Smooth muscle cell of the brain vasculature (primary cell): Measurements from ENCODE around the gene AP2M1.

Experiments used
- DNase-seq: peaks from one replicate; pipeline ENCODE4 v3.0.0-alpha.2; 2012; ENCODE audit warnings: low read depth, low spot score

AP2M1 gene

GRCh38 chr3:184180165-184180564 lies 5.5 kb downstream of the AP2M1 start:
- no peak for DNase-seq

- DNase-seq, result no peak
These were observed 6.9 kb downstream of the AP2M1 start for GRCh38 chr3:184181596-184181995.

GRCh38 chr3:184183679-184184078 lies 9.0 kb downstream of the AP2M1 start:
- no peak for DNase-seq

DNA sequence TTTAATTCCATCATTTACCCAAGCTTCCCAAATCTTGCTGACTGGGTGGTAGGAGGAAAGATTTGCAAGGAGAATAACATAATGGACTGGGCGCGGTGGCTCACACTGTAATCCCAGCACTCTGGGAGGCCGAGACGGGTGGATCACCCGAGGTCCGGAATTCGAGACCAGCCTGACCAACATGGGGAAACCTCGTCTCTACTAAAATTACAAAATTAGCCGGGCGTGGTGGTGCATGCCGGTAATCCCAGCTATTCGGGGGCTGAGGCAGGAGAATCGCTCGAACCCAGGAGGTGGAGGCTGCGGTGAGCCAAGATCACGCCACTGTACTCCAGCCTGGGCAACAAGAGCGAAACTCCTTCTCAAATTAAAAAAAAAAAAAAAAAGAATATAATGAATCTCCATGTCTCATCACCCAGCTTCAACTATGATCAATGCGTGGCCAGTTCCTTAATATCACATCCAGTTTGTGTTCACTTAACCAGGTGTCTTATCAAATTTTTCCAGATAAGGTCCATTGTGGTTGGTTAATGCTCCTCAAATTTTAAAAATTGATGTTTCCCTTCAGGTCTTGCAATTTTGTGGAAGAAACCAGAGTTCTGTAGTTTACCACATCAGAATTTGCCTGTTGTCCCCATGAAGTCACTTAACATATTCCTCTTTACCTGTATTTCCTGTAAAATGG lies 10.0 kb downstream of the AP2M1 start:
- DNase-seq, result no peak

DNA sequence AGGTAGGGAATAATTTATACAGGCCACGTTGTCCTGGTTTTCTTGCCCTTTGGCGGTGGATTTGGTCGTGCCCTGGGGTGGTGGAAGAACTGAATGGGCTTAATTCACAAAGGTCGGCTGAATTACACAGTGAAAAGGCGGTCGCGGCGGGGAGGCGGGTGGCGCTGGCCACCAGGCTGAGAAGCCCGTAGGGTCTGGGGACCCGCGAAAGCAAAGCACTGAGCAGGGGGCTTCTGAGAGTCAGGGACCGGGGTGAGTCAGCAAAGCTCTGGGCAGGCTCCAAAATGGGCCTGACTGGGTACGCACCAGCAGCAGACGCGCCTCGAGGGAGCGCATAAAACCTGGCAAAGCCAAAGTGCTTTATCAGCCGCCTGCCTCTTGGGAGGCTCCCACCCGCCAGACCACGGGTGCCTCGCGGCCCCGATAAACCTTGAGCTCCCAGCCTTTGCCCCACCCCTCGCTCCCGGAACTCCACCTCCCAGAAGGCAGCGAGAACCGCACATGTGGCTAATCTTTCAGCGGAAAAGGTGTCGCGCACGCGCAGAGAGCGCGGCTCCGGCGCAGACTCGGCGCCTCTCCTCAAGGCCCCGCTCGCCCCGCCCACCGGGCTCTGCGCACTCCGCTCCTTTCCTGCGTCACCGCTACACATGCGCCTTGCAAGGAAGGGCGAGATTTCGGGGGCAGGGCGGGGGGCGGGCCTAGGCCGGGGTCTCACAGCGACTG lies 11.0 kb downstream of the AP2M1 start:
- peak; percentile 99 for DNase-seq

- no peak for DNase-seq
These were observed 11.7 kb downstream of the AP2M1 start, which contains the start of gene ABCF3 for GRCh38 chr3:184186184-184186901. TSS of gene ABCF3 (plus strand) at chr3:184186199. CDS start at chr3:184186208, 9 bp downstream.

- DNase-seq, result no peak
These were observed 12.2 kb downstream of the AP2M1 start for GRCh38 chr3:184186902-184187207.

DNA sequence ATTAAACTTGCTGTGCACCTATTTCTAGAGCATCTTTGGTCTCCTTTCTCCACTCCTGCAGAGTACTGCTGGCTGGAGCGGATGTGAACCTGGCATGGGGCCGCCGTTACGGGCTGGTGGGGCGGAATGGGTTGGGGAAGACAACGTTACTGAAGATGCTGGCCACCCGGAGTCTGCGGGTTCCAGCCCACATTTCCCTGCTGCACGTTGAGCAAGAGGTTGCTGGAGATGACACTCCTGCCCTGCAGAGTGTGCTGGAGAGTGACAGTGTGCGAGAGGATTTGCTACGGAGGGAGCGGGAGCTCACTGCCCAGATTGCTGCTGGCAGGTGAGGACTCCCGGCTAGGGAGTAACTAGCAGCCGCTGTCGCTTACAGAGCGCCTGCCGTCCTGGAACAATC lies 13.4 kb downstream of the AP2M1 start:
- DNase-seq, result no peak

GRCh38 chr3:184189421-184189820 lies 14.8 kb downstream of the AP2M1 start:
- no peak for DNase-seq

DNA sequence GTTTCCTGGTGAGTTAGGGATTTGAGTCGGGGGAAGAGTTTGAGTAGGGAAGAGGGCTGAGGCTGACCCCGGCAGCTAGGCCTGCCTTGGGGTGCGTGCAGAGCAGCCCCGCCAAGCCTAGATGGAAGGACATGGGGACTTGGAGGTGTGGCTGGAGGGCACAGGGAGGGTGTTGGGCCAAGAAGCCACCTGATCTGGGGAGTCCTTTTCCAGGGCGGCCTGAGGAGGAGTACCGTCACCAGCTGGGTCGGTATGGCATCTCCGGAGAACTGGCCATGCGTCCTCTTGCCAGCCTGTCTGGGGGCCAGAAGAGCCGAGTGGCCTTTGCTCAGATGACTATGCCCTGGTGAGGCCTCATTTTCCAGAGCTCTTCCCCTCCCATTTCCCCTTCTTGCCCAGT lies 18.2 kb downstream of the AP2M1 start:
- DNase-seq, result no peak

GRCh38 chr3:184193991-184194539 lies 19.4 kb downstream of the AP2M1 start:
- DNase-seq, result no peak

DNA sequence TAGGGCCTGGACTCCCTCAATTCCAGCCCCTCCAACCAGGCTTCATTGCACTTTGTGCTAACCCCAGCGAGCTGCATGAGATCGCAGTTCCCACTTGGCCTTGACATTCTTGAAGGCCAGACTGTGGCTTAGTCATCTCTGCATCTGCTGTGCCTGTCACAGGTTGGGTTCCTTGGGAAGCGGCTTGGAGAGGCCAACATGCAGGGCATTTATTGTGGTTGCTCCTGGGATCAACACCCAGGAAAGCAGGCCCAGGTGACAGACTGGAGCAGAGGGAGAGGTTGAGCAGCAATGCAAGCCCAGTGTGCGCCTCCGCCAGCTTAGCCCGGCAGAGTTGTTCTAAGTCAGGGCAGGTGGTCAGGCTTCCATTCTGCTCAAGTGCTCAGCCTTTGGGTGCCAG lies 21.9 kb downstream of the AP2M1 start:
- no peak for DNase-seq

DNA sequence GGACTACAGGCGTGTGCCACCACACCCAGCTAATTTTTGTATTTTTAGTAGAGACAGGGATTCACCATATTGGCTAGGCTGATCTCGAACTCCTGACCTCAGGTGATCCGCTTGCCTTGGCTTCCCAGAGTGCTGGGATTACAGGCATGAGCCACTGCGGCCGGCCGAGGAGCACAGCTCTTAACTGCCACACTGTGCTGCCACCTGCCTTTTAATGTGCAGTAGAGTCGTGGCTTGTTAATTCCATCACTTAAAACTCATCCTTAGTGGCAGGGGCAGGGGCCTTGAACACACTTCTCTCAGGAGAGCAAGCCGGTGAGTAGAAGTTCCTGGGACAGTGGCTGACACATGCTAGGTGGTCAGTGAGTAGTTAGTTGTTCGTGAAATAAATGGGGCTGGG lies 23.9 kb downstream of the AP2M1 start:
- DNase-seq, result no peak

DNA sequence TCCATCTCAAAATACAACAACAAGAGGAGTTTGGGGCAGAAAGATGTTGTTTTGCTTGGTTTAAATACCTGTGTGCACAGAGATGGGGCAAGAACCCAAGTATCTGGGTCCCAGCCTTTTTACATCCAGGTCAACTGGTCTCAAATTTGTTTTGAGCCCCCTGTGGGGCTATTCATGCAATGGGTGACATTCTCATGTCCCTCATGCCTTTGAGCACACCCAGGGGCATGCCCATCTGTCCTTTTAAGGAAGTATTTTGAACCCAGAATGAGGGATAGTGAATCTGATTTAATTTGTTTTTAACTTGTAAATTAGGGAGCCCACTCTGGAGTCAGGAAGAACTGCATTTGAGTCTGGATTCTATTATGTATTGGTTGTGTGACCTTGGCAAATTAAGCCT lies 26.2 kb downstream of the AP2M1 start:
- DNase-seq, result no peak

- DNase-seq, result no peak
These were observed 28.9 kb downstream of the AP2M1 start for GRCh38 chr3:184203526-184203925.

DNA sequence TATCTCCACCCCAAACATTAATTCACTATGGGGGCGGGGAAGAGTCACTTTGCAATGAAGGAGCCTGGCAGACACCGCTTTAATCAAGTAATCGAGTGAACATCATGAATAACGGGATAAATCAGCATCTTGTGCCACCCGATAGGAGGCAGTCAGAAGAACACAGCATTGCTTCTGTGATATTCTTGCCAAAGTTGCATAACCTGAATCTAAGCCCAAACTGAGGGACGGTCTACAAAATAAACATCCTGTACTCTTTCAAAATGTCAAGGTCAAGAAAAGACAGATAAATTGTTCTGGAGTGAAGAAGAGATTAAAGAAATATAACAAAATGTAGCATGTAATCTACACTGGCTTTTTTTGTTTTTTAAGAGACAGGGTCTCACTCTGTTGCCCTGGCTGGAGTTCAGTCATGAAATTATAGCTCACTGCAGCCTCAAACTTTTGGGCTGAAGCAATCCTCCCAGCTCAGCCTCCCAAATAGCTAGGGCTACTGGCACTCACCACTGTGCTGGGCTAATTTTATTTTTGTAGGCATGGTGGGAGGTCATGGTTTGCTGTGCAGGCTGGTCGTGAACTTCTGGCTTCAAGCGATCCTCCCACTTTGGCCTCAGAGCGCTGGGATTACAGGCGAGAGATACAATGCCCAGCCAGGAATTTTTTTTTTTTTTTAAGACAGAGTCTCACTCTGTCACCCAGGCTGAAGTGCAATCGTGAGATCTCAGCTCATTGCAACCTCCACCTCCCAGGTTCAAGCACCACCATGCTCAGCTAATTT lies 34.7 kb downstream of the AP2M1 start:
- no peak for DNase-seq

DNA sequence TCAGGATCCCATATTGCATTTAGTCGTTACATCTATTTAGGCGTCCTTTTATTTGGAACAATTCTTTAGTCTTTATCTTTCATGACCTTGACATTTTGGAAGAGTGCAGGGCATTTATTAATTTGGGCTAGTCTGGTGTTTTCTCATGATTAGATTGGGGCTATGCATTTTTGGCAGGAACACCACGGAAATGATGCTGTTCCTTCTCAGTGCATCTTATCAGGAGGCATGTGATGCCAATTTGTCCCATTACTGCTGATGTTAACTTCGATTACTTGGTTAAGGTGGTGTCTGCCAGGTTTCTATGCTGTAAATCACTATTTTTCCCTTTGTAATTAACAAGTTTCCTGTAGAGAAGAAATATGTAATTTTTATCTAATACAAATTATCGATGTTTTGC lies 36.6 kb downstream of the AP2M1 start:
- DNase-seq, result no peak

- DNase-seq, result no peak
These were observed 37.1 kb downstream of the AP2M1 start for GRCh38 chr3:184211718-184212117.

DNA sequence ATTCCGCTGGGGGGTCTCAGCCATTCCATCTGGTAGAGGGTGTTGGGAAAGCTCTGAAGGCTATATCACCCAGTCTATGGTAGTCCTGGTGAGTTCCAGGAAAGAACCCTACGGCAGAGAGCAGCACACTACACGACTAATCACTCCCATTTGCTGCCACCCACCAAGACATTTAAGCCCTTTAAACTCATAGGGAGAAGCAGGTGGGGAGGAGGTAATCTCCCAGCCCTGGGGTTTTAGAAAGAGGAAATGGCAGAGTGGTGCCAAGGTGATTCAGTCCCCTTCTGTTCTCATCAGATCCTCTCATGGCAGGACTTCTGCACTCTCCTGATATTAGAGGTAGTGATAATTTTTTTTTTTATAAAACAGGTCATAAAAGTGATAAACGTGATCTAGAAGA lies 44.2 kb downstream of the AP2M1 start:
- DNase-seq, result no peak

GRCh38 chr3:184222521-184222920 lies 47.9 kb downstream of the AP2M1 start:
- no peak for DNase-seq

- no peak for DNase-seq
These were observed 49.3 kb downstream of the AP2M1 start for GRCh38 chr3:184223946-184224345.

DNA sequence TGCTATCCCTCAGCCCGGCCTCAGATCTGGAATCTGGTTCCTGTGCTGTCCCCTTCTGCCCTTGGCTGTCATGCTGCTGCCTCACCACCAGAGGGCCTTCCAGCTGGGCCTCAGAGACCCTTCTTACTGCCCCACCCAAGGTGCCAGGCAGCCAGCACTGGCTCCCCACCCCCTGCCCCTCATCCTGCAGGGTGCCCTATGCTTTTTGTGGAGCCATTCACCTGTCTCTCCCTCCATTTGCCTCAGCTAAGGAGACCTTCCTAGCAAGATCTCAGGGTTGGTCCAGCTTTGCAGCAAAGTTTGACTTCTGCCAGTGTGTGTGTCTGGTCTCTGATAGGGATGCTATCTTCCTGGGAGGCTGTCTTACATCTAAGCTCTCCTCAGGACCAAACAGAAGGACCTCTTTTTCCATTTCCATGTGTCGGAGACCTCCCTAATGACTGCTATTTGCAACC lies 52.9 kb downstream of the AP2M1 start:
- no peak for DNase-seq
